Stimulated activated CD4-positive, alpha-beta T cell treated with anti-CD3 and anti-CD28 coated beads, Interleukin-15, amount 100 ng/mL, for 1 hour (primary cell): ENCODE measurements around the gene PRRG3.

Source experiments
- DNase-seq, 2 donors: peaks; one replicate each; pipeline ENCODE4 v3.0.0-alpha.2; 2020; ENCODE audit warnings: low read depth in 1 of 2, low spot score in 1 of 2

PRRG3 gene

DNA sequence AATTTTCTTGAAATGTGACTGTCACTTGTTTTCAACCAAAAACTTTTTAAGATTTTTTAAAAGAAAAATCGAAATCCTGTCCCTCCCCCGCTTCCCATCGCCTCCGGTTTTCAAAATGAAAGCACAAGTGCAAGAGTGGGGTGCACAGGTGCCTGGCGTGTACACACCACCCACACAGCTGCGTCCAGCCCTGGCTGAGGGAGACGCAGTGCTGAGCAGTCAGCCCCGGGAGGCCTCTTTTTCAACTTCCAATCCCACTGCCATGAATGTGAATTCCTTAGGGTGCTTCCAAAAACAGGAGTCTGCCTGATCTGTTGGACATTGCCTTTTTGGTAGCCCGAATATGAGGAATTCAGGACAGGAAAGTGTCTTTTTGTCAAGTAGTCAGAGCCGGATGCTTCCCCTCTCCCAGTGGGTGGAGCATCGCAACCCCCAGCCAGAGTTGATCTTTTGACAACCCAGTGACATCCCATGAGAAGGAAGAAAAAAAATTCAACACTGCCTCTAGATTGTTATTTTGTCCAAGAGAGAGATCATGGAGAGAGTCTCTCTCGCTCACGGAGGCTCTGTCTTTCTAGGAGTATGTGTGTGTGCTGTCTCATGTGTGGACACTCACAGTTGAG lies 8.9 kb downstream of the PRRG3 start:
- no peak for DNase-seq

DNA sequence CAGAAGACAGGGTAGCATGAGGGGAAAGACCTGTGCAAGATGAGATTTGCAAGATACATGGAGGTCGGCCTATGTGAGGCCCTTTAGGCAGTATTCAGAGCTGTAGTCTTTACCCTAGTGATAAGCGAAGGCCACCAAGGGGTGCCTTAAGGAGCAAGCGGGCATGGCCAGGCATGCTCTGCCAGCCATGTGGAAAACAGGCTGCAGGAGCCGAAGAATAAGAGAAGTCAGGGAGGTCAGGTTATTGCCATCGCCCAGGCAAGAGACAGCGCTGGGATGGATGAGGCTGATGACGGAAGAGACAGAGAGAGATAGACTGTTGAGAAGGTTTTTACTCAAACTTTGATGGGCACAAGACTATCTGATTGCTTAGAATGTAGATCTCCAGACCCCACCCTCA lies 13.6 kb downstream of the PRRG3 start:
- no peak for DNase-seq

DNA sequence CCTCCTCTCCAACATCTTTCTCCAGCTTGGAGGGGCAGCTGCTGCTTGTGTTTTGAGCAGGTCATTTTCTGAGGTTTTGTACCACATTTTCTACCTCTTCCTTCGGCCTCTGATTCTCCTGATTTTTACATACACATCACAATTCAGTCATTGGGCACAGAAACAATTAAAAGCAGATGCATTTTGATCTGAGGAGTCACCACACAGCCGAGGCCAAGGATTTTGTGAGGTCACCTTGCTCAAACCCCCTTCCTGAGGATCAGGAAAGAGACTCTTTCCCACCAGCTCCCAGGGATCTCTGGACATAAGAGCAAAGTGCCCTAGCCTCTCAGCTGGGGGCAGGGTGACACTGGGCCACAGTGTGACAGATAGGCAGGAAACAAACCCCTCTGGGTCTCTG lies 15.2 kb downstream of the PRRG3 start:
- no peak for DNase-seq

DNA sequence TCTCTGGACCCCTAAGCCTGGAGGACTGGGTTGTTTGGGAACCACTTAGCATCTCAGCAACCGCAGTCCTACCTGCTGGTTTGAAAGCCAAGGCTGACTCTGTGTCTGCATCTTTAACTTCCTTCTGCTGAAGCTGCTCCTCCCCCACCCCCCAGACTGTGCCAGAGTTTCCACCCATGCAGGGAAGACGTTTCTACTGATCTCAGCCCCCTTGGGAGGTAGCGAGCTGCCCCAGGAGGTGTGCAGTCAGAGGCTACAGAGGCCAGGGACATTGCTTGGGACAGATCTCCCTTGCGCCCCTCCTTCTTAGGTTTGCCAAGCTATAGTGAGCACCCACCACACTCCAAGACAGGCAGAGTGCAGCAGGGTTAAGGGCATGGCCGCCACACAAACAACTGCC lies 15.9 kb downstream of the PRRG3 start:
- DNase-seq: no peak

DNA sequence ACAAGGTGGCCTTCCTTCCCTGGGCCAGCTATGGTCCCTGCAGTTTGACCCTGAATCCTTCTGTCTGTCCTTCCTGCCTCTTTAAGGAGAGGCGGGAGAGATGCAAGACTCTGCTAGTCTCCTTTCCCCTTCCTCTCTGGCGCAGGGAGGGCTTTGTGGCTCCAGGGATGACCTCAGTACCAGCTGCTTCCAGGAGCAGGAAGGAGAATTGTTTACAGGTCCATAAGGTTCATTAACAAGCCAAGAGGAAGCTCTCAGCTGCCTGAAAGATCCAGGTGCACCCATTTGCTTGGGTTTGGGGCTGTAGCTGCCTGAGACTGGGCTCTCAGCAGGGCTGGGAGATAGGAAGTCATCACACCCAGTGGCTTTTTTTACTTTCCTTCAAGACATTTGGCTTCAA lies 16.5 kb downstream of the PRRG3 start:
- no peak for DNase-seq

DNA sequence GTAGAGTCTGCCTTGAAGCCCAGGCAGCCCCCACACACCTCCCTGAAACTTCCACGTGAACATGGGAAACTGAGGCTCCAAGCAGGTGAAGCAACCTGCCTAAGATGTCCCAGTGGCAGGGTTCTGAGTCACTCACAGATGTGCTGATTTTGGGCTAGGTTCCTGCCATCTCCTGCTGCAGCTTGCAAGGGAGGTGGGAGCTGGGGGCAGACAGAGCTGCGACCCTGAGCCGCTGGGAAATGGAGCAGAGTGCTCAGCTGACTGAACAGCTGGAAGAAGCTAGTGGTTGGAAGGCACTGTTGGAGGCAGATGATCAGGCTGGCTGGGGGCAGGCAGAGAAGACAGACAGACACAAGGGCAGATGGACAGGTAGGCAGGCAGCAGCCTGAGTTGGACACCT lies 17.0 kb downstream of the PRRG3 start:
- no peak for DNase-seq

DNA sequence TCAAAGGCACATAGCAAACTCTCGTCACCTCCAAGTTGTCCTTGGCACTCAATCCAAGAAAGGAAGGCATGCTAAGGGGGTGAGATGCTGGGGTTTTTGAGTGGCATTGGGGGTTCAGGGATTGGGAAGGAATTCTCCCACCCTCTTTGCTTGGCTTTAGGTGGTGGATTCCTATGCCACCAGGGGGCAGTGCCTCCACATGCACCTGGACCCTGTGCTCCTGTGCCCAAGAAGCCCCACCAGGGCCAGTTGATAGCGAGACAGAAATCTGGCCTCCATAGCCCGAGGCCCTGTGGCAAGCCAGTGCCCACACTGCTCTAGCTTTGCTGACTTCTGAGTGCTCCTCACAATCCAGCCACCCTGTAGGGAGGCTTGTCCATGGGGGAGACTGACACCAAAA lies 18.6 kb downstream of the PRRG3 start:
- no peak for DNase-seq

DNA sequence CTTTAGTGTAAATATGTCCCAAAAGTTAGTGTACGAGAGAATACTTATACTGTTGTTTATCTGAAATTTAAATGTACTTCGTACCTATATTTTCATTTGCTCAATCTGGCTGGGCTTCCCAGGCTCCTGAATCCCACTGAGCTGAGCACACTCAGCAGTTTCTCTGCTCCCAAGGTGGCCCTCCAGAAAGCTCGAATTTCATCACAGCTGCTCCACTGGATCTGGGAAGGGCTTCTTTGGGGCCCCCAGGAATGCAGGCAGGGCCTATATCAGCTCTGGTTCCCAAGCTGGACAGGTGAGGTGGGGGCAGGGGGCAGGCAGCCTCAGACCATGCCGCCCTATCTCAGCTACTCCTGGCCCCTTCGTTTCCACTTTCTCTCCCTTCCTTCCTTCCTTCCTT lies 19.1 kb downstream of the PRRG3 start:
- no peak for DNase-seq

DNA sequence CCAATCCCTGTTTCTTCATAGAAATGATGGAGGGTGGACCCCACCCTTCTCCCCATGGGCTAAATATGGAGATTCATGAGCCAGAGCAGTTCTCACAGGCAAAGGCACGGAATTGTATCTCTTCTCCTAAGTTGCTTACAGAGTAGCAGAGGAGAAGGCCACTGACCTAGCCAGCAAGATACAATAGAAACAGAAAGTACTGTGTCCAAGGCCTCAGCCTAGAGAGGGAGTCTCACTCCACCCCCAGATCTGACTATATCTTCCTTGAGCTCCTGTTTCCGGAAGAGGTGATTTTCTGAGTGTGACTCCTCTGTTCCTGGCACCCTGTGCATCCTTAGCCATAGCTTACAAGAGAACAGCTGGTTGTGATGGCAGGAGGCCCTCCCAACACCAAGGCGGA lies 20.5 kb downstream of the PRRG3 start, which contains the start of gene FATE1:
Gene FATE1, plus strand, starts transcription at position 284 of the 400 bp plus-strand sequence. Its CDS starts 85 bp downstream, at position 369.
- DNase-seq: no peak

DNA sequence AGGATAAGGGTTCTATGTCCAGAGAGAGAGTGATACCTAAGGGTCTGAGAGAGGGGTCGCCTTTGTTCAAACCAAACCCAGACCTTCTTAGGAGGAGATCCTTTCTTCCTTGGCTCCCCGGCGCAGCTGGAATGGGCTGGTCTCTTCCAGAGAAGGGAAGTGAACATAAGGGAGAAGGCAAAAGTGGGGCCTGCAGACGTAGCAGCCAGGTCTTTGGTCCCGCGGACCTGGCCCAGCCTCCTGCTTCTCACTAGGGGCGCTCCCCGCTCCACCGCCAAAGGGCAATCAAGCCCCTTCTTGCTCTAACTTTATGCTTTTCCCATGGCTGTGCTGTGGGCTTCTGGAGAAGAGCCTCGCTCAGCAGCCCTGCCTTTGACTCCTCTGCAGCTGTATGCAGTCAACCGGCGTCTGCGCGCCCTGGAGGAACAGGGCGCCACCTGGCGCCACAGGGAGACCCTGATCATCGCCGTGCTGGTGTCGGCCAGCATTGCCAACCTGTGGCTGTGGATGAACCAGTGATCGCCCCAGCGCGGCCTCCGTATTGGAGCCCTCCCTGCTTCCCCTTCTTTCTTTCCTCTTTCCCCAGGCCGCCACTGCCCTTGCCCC lies 27.1 kb downstream of the PRRG3 start:
- DNase-seq: no peak

DNA sequence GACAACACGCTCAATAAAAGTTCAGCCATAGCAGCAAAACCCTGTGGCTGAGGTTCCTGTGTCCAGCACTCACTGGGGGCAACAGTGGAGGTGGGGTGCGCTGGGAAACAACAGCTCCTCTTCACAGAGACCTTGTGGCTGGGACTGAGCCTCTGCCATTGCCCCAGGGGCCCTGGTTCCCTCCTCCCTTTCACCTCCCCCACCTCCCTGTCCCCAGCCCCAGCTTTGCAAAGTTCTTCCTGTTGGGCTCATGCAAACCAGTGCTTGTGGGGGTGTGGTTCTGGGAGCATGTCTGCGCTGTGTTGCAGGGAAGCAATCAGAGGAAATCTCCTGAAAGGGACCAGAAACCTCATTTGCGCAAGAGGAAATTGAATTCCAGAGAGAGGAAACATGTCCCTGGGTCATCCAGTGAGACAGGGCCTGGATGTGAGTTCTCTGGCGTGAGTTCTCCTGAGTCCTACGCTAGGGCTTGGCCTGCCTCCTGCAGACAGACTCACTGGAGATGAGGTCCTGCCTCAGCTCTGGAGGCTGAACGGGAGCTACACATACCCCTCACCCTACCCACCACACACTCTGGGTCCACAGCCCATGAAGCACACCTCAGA lies 28.0 kb downstream of the PRRG3 start:
- DNase-seq: no peak

DNA sequence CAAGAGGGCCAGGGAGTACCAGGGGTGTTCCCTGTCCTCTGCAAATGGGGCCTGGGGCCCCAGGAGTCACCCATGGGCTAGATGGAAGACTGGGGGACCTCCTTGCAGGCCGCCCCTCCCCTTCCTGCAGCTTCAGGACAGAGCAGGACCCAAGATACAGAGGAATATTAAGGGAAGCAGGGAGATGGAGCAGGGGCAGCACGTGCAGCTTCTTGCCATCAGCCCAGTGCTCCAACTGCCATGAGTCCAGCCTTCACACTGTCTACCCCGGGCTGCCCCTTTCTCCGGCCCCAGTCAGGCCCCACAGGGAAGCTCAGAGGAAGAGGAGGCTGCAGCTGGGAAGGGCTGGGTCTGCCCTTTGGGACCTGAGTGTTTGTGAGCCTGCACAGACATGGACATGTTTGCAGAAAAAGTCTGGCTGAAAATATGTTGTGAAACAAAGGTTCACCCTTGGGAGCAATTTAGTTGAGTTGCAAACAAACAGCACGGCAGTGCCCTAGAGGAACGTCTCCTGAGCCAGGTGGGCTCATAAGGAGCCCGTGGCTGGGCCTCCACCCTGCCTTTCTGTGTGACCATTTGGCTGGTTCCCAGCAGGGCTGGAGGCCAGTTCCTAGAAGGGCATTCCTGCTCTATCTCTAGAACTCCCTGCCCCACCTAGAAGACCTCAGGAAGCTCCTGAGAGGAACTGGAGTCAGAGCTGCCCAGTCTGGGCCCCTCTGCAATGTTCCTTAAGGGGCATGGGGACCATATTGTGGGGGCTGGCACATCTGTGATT lies 29.5 kb downstream of the PRRG3 start:
- no peak for DNase-seq

DNA sequence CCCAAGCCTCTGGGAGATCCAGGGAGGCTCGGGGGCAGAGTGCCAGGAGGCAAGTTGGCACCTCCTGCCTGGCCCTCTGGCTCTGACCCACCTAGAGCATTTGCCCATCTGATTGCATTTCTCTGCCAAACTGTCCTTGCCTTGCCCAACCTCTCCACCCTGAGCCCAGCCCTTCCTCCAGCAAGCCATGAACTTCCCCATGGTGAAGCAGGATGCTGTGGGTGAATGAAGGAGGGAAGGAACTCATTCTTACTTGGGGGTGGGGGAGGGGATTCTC lies 30.0 kb downstream of the PRRG3 start:
- no peak for DNase-seq

DNA sequence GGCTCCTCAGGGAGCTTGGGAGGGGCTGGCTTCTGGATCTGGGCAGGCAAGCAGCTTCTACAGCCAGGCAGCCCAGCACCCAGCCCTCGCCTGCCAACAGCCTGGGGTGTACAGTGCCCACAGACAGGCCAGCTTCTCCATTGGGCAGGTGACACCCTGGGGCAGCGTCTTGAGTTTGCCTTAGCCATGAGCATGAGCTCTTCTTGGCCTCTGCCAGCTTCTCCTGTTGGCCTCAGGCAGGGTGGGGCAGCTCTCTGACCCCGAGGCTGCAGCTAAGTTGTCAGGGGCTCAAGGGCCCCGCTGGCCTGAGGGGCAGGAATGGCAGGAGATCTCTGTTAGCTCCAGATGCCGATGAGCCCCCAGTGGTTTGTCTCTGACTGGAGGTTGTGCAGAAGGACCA lies 31.5 kb downstream of the PRRG3 start:
- no peak for DNase-seq

DNA sequence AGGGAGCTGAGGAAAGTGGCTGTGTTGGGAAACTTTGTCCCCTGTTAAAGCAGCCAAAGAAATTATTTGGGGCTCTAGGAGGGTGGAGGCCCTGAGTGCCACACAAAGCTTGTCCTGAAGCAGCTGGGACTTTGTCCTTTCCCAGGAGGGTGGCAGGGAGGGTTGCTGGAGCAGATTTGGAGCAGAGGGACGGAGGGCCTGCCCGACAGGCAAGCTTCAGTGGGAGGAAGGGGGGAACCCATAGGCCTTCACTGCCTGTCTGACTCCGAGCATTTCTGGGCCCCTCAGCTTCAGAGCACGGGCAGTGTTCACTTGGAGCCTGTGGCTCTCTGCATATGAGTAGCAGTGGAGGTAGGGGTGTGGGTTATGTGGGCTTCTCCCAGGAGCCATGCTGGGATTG lies 32.1 kb downstream of the PRRG3 start:
- DNase-seq: no peak

DNA sequence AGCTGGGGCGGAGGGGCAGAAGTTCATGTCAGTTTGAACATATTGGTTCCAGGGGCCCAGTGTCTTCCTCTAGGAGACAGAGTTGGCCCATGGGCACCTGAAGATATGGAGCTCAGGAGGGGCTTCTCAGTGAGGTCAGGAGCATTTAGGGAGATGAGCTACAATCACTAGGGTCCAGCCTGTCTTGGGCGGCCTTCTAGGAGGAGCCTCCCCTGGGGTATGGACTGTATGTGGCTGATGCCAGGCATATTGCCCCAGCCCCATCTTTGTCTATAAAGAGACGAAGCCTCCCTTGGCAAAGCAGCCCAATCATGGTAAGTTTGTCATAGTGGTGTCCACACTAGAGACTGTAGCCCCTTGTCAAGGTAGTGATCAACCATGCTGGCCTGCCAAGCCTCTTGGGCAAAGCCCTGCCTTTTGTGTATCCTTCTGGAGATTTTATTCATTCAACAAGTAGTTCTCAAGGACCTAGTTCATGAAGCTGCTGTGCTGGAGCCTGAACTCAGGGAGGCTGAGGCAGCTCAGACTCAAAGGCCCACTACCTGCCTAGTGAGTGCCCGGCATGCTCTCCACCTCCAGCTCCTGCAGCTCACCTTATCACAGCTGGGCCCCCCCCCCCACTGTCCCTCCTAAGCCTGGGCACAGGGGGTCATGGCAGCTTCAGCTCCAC lies 33.9 kb downstream of the PRRG3 start:
- no peak for DNase-seq

DNA sequence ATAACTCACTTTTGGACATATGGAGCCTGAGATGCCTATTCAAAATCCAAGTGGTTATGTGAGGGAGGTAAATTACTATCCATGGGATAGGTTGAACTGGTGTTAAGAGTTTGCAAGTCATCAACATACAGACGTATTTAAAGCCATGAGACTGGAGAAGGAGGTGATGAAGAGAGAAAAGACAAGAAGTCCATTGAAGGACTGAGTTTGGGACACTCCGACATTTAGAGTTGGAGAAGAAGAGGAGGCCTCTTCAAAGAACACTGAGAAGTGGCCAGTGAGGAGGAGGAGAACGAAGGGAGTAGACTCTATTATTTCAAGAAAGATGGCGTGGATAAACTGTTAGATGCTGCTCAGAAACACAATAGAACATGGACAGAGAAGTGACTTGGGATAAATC lies 39.2 kb downstream of the PRRG3 start, which contains the start of gene CNGA2:
Gene CNGA2, plus strand, starts transcription at position 301 of the 400 bp plus-strand sequence. CDS start 3,738 bp downstream, outside the sequence.
- DNase-seq: no peak

DNA sequence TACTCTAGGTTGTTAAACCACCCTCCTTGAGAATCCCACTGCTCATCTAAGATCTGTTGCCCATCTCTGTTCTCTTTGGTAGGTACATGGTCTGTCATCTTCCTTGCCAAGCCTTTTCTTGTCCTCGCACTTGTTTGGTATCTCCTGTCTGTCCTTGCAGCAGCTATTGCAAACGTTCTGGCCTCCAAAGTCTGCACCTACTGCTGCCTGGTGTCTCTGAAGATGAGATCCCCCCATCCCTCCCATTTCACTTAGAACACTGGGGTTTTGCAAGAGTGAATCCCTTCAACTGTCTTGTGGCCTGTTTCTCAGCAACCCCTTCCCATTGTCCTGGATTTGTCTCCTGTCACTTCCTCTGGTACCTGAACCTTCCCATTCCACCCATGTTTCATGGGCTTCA lies 40.0 kb downstream of the PRRG3 start:
- no peak for DNase-seq

DNA sequence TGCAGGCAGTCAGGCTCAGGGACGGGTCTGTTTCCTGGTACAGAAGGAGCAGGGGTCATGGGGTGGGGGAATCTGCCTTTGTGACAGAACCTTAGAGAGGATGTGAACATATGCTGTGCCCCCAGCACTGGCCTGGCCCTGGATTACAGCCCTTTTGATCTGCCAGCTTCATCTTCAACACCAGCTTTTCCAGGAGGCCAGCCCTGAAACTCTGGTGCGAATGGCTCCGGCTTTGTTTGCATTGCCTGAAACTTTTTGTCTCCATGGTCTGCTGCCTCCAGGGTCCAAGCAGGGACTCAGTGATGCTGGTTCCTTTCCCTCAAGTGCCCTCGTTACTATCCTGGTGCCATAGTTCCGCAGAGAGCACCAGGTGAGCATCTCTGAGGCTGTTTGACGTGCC lies 41.4 kb downstream of the PRRG3 start:
- no peak for DNase-seq

DNA sequence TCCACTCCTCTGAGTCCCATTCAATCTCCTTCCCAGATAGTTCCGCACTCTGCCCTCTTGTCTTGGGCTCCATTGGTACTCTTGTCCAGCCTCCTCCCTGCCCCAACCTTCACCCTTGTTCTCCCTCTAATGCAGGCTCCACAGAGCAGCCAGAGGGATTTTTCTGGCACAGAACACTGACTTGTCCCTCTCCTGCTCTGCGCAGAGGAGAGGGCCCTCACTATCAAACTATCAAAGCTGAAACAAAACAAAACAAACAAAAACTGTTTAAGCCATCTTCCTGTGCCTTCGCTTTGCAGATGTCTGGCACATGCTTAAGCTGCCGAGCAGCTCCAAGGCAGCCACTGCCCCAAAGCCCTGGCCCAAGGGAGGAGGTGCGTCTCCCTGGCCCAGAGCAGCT lies 42.2 kb downstream of the PRRG3 start:
- no peak for DNase-seq

DNA sequence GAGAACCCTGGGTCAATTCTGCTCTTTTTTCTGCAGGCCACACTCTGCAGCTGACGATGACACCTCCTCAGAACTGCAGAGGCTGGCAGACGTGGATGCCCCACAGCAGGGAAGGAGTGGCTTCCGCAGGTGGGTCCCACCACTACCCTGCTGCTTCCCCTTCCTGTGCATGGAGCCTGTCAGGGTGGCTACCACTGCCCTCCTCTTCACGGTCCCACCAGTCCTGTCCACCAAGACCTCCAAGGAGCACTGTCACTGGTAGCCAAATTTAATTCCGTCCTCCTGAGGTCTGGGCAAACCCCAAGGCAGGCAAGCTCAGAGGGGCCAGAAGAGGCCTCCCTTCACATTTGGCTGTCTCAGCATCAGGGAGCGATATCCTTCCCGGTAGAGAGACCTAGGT lies 43.5 kb downstream of the PRRG3 start:
- DNase-seq: no peak

DNA sequence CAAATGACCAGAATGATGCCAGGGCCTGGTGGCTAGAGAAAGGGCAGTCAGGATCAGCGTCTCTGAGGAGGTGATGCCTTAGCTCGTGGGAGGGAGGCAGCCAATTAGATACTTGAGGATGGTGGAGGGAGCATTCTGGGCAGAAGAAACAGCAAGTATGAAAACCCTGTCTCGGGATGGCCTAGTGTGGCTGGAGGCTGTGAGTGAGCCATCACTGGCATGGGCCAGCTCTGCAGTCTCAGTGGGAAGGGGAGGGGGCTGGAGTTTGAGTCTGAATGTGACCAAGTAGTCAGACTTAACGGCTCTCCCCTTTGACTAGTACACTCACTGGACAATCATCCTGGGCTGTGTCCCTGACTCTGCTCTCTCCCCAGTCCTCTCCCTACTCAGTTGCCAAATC lies 46.3 kb downstream of the PRRG3 start:
- DNase-seq: no peak
